Large intestine (tissue), 12 donors: ENCODE results near the gene CIC. TPM values are rescaled to one million over a fixed set of nuclear protein-coding genes. Genes with fewer than 3 reads are reported as not detected.

ENCODE experiments used
- DNase-seq, 2 donors: peaks; one replicate each; pipeline versions ENCODE4 v3.0.0 to v3.0.0-alpha.2; 2013
- H3K27ac ChIP-seq: one replicate; pipeline ENCODE4 v1.5.1; 2013; ENCODE audit warnings: low read length
- H3K27me3 ChIP-seq: 2 replicates; pipeline ENCODE4 v1.6.1; 2013; ENCODE audit warnings: low read length; ENCODE audit not compliant: control insufficient read depth, insufficient read depth
- H3K36me3 ChIP-seq: 2 replicates; pipeline ENCODE4 v1.6.1; 2013; ENCODE audit warnings: low read length; ENCODE audit not compliant: control insufficient read depth, insufficient read depth
- H3K4me1 ChIP-seq: one replicate; pipeline ENCODE4 v1.6.1; 2013; ENCODE audit warnings: low read length; ENCODE audit not compliant: control insufficient read depth, insufficient read depth
- H3K4me3 ChIP-seq: one replicate; pipeline ENCODE4 v1.5.1; 2013; ENCODE audit warnings: low read length
- H3K9me3 ChIP-seq: one replicate; pipeline ENCODE4 v1.6.1; 2013; ENCODE audit warnings: mild to moderate bottlenecking, low read depth, low read length, moderate library complexity; ENCODE audit not compliant: control insufficient read depth
- WGBS: methylation state at CpG from one replicate; pipeline ENCODE4 v1.1.5; 2013; ENCODE audit warnings: low lambda C conversion rate; ENCODE audit not compliant: insufficient coverage; 5-methylcytosine and 5-hydroxymethylcytosine counted together
- long read RNA-seq, 11 donors: transcript quantifications; one replicate each; lab custom pipeline, GENCODE V29; 2026
- polyA plus RNA-seq: library from polyadenylated mRNA; unstranded; fragments of 120-200 nt; gene quantifications from one replicate; pipeline ENCODE4 v1.2.1, GENCODE V29; 2013

CIC gene
- 43.4 TPM for polyA plus RNA-seq
- long read RNA-seq, donor 1, partial matches to known transcripts = 0 of 4 reads
- long read RNA-seq, donor 1, other reads (novel, unspliced or antisense) = 0 of 4 reads
- long read RNA-seq, donor 2, transcript CIC-203 (2 exons, 601 nt) = major isoform, 6 of 7 reads
- long read RNA-seq, donor 2, partial matches to known transcripts = 0 of 7 reads
- long read RNA-seq, donor 2, other reads (novel, unspliced or antisense) = 0 of 7 reads
- long read RNA-seq, donor 3, partial matches to known transcripts = 0 of 4 reads
- long read RNA-seq, donor 3, other reads (novel, unspliced or antisense) = 0 of 4 reads
- long read RNA-seq, donor 4, partial matches to known transcripts = 0 of 2 reads
- long read RNA-seq, donor 4, other reads (novel, unspliced or antisense) = 0 of 2 reads
- long read RNA-seq, donor 5, partial matches to known transcripts = 0 of 4 reads
- long read RNA-seq, donor 5, other reads (novel, unspliced or antisense) = 0 of 4 reads
- long read RNA-seq, donor 6, partial matches to known transcripts = 5 of 10 reads
- long read RNA-seq, donor 6, other reads (novel, unspliced or antisense) = 0 of 10 reads
- long read RNA-seq, donor 7, partial matches to known transcripts = 0 of 1 reads
- long read RNA-seq, donor 7, other reads (novel, unspliced or antisense) = 0 of 1 reads
- long read RNA-seq, donor 8, partial matches to known transcripts = 5 of 8 reads
- long read RNA-seq, donor 8, other reads (novel, unspliced or antisense) = 0 of 8 reads
- long read RNA-seq, donor 9 = 0 reads
- long read RNA-seq, donor 10, partial matches to known transcripts = 0 of 4 reads
- long read RNA-seq, donor 10, other reads (novel, unspliced or antisense) = 0 of 4 reads
- long read RNA-seq, donor 11, partial matches to known transcripts = 0 of 2 reads
- long read RNA-seq, donor 11, other reads (novel, unspliced or antisense) = 0 of 2 reads

GRCh38 chr19:42268704-42269477, at the start of gene CIC:
Gene CIC (plus strand): TSS chr19:42269252. CDS start chr19:42271784, 2,532 bp downstream.
- Histone ChIP-seq H3K9me3 (no peaks in the 10 kb centered on the region), H3K27ac (peak within 1 kb of the TSS; percentile 90), H3K36me3 (peaks cover 25% of the 10 kb centered on the region), H3K4me3 (peak within 1 kb of the TSS; percentile 70), H3K4me1 (peaks cover 28% of the 10 kb centered on the region), H3K27me3 (no peaks in the 10 kb centered on the region)
- DNase-seq = peak; percentile 100
- WGBS = no CpG with 5 or more reads among the region's 52 CpGs

GRCh38 chr19:42219812-42220750, 49.0 kb upstream of the CIC start, which contains the start of gene ZNF526:
Gene ZNF526 (plus strand): TSS chr19:42220312. CDS start chr19:42224404, 4,092 bp downstream.
- H3K4me1 ChIP-seq = peaks cover 34% of the 10 kb centered on the region
- peak within 1 kb of the TSS; percentile 79 for H3K27ac ChIP-seq
- peak; percentile 99 for DNase-seq
- H3K9me3 ChIP-seq = no peaks in the 10 kb centered on the region
- no peaks in the 10 kb centered on the region for H3K27me3 ChIP-seq
- peaks cover 19% of the 10 kb centered on the region for H3K36me3 ChIP-seq
- no CpG with 5 or more reads among the region's 53 CpGs for WGBS
- peak within 1 kb of the TSS; percentile 72 for H3K4me3 ChIP-seq

GRCh38 chr19:42220751-42221097, 48.3 kb upstream of the CIC start:
- Histone ChIP-seq H3K27me3 (no peaks in the 10 kb centered on the region), H3K9me3 (no peaks in the 10 kb centered on the region), H3K4me3 (peak overlapping the region; percentile 72), H3K4me1 (peaks cover 28% of the 10 kb centered on the region), H3K36me3 (peaks cover 23% of the 10 kb centered on the region), H3K27ac (peak overlapping the region; percentile 73)
- WGBS = no CpG with 5 or more reads among the region's 6 CpGs
- DNase-seq = no peak

- Histone ChIP-seq H3K9me3 (no peaks in the 10 kb centered on the region), H3K27ac (no peak overlapping the region), H3K36me3 (peaks cover 58% of the 10 kb centered on the region), H3K4me1 (peaks cover 31% of the 10 kb centered on the region), H3K27me3 (no peaks in the 10 kb centered on the region), H3K4me3 (no peak overlapping the region)
- no peak for DNase-seq
- 100% methylated on average over 1 of the region's 37 CpGs for WGBS
Measured at GRCh38 chr19:42224940-42225717, 43.9 kb upstream of the CIC start.

GRCh38 chr19:42225718-42226292, 43.2 kb upstream of the CIC start:
- no peak overlapping the region for H3K27ac ChIP-seq
- no peaks in the 10 kb centered on the region for H3K9me3 ChIP-seq
- no peak overlapping the region for H3K4me3 ChIP-seq
- peaks cover 63% of the 10 kb centered on the region for H3K36me3 ChIP-seq
- no peak for DNase-seq
- no peaks in the 10 kb centered on the region for H3K27me3 ChIP-seq
- peaks cover 37% of the 10 kb centered on the region for H3K4me1 ChIP-seq
- 94% methylated on average over 3 of the region's 33 CpGs for WGBS

- no CpG with 5 or more reads among the region's 1 CpG for WGBS
- DNase-seq = no peak
- no peak overlapping the region for H3K4me3 ChIP-seq
- no peak overlapping the region for H3K27ac ChIP-seq
- peaks cover 30% of the 10 kb centered on the region for H3K4me1 ChIP-seq
- peaks cover 73% of the 10 kb centered on the region for H3K36me3 ChIP-seq
- no peaks in the 10 kb centered on the region for H3K9me3 ChIP-seq
- no peaks in the 10 kb centered on the region for H3K27me3 ChIP-seq
Measured at GRCh38 chr19:42226886-42227285, 42.2 kb upstream of the CIC start.

- WGBS = no CpG with 5 or more reads among the region's 4 CpGs
Measured at GRCh38 chr19:42228641-42229040, 40.4 kb upstream of the CIC start.

GRCh38 chr19:42229301-42229854, 39.7 kb upstream of the CIC start:
- H3K27me3 ChIP-seq = no peaks in the 10 kb centered on the region
- H3K27ac ChIP-seq = peak overlapping the region; percentile 69
- peaks cover 79% of the 10 kb centered on the region for H3K36me3 ChIP-seq
- no peak overlapping the region for H3K4me3 ChIP-seq
- WGBS = no CpG with 5 or more reads among the region's 4 CpGs
- H3K4me1 ChIP-seq = peaks cover 48% of the 10 kb centered on the region
- no peak for DNase-seq
- H3K9me3 ChIP-seq = no peaks in the 10 kb centered on the region

More at GRCh38 chr19:42228641-42229040, 40.4 kb upstream of the CIC start:
- H3K9me3 ChIP-seq = no peaks in the 10 kb centered on the region
- H3K27me3 ChIP-seq = no peaks in the 10 kb centered on the region
- H3K36me3 ChIP-seq = peaks cover 81% of the 10 kb centered on the region
- no peak overlapping the region for H3K4me3 ChIP-seq
- H3K27ac ChIP-seq = no peak overlapping the region
- peaks cover 40% of the 10 kb centered on the region for H3K4me1 ChIP-seq
- peak in 1 of 2 donors; percentile 34 for DNase-seq
